ENCODE data around the gene B2M. TPM values are rescaled to one million over a fixed set of nuclear protein-coding genes. Genes with fewer than 3 reads are reported as not detected.
A peak's percentile ranks its signal among the peaks of the same experiment; 100 is the strongest.
"Not testable (repeated sequence)": the region's sequence is repeated elsewhere in the genome, so short reads cannot be mapped to it uniquely, and the experiment has no call there.

The B2M gene
- total RNA-seq, 1 donor from 2014 or later, result 120 TPM

DNA sequence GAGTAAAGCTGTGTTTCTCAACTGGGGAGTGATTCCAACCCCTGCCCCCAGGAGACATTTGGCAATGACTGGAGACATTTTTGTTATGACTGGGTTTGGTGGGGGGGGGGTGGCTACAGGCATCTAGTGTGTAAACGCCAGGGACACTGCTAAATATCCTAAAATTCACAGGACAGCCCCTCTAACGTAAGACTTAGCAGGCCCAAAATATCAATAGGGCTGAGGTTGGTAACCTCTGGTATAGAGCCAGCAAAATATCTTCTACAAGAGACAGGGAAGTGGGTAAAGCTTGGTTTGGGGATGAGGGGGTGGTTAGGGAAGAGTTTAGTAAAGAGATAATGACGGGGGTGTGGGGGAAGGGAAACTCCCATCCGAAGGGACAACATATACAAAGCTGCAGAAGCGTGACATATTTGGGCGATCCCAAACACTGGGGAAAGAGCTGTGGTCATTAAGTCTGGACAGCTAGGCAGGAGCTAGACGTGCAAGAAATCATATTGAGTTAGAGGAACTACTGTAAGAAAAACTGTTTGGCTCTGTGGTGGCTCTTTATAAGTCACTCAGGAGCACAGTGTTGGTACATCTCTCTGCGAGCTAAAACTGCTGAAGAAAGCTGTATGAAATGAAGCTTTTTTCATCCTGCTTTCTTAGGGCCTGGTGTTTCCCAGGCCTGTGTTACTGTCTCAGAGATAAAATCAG, 24.3 kb downstream of the B2M start:
- H3K9me3 Mint-ChIP-seq, result peaks cover 5% of the 10 kb centered on the region
- Histone ChIP-seq H3K27ac (no peak overlapping the region), H2AFZ (replicated peaks) (no peak overlapping the region), H3K4me3 (no peak overlapping the region), H3F3A (ENCODE audit: low read depth) (no peaks in the 10 kb centered on the region), H3K4me2 (no peak overlapping the region), H3K79me2 (ENCODE audit: low read depth) (no peaks in the 10 kb centered on the region), H3K36me3 (no peaks in the 10 kb centered on the region), H3K9me3 (ENCODE audit: low read depth) (no peaks in the 10 kb centered on the region), H3K4me1 (no peaks in the 10 kb centered on the region), H4K20me1 (ENCODE audit: low read depth) (no peaks in the 10 kb centered on the region), H3K27me3 (peaks cover 2% of the 10 kb centered on the region), H3K9ac (no peak overlapping the region)
- H3K27ac Mint-ChIP-seq, result no peak overlapping the region
- H3K4me1 Mint-ChIP-seq, result peaks cover 12% of the 10 kb centered on the region
- peaks cover 14% of the 10 kb centered on the region for H3K36me3 Mint-ChIP-seq
- no peak for DNase-seq (ENCODE audit: low spot score)
- no peak overlapping the region for H3K4me3 Mint-ChIP-seq
- TF ChIP-seq, protein P1, sequence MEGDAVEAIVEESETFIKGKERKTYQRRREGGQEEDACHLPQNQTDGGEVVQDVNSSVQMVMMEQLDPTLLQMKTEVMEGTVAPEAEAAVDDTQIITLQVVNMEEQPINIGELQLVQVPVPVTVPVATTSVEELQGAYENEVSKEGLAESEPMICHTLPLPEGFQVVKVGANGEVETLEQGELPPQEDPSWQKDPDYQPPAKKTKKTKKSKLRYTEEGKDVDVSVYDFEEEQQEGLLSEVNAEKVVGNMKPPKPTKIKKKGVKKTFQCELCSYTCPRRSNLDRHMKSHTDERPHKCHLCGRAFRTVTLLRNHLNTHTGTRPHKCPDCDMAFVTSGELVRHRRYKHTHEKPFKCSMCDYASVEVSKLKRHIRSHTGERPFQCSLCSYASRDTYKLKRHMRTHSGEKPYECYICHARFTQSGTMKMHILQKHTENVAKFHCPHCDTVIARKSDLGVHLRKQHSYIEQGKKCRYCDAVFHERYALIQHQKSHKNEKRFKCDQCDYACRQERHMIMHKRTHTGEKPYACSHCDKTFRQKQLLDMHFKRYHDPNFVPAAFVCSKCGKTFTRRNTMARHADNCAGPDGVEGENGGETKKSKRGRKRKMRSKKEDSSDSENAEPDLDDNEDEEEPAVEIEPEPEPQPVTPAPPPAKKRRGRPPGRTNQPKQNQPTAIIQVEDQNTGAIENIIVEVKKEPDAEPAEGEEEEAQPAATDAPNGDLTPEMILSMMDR (IDR thresholded peaks at IDR 0.05), result no peak
- TF ChIP-seq EZH2phosphoT487 (IDR thresholded peaks at IDR 0.05) (no peak), EZH2 (IDR thresholded peaks at IDR 0.05) (no peak)
- no peaks in the 10 kb centered on the region for H3K27me3 Mint-ChIP-seq (ENCODE audit: insufficient read depth, low read depth)

DNA sequence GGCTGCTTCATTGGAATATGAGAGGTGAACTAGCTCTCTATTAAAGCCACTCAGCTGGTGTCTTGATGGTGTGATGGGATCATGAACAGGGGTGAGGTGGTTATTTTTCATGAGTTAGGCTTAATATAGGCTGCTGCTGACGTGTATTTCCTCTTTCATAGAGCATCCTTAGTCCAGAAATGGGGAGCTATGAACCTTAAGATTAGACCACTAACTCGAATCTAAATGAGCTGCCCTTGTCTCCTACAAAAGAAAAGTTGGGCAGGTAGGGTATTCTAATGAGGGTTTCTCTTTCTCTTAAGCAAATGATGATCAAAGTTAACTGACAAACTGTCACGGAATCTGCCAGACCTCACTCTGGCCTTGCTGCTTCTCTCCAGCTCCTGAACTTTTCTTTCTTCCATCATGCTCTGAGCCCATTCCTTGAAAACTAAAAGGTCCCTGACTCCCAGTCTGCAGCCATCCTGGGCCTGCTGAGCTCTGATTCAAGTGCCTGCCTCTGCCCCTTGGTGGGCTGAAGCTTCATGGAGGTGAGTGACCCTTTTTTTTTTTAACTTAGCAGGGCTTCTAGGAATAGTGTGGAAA, 25.0 kb downstream of the B2M start, which contains the start of gene TRIM69:
TSS of gene TRIM69 (plus strand) at position 348 of the 585 bp plus-strand sequence. CDS start at position 525, 177 bp downstream.
- H3K27ac ChIP-seq, result no peak within 1 kb of the TSS
- Mint-ChIP-seq H3K27me3 (ENCODE audit: insufficient read depth, low read depth) (no peaks in the 10 kb centered on the region), H3K4me3 (no peak within 1 kb of the TSS), H3K27ac (peak within 1 kb of the TSS; percentile 89), H3K9me3 (peaks cover 5% of the 10 kb centered on the region), H3K36me3 (peaks cover 13% of the 10 kb centered on the region), H3K4me1 (peaks cover 12% of the 10 kb centered on the region)
- TF ChIP-seq EZH2 (IDR thresholded peaks at IDR 0.05) (no peak), EZH2phosphoT487 (IDR thresholded peaks at IDR 0.05) (no peak)
- TF ChIP-seq, protein P1 (IDR thresholded peaks at IDR 0.05), result no peak
- no peaks in the 10 kb centered on the region for H3K4me1 ChIP-seq
- H3K36me3 ChIP-seq, result no peaks in the 10 kb centered on the region
- no peak for DNase-seq (ENCODE audit: low spot score)
- H3K79me2 ChIP-seq (ENCODE audit: low read depth), result no peaks in the 10 kb centered on the region
- no peak within 1 kb of the TSS for H3K4me3 ChIP-seq
- no peaks in the 10 kb centered on the region for H3K27me3 ChIP-seq
- H3K9me3 ChIP-seq (ENCODE audit: low read depth), result no peaks in the 10 kb centered on the region
- H2AFZ ChIP-seq (replicated peaks), result no peak within 1 kb of the TSS
- no peaks in the 10 kb centered on the region for H3F3A ChIP-seq (ENCODE audit: low read depth)
- H4K20me1 ChIP-seq (ENCODE audit: low read depth), result no peaks in the 10 kb centered on the region
- H3K4me2 ChIP-seq, result no peak within 1 kb of the TSS
- no peak within 1 kb of the TSS for H3K9ac ChIP-seq

DNA sequence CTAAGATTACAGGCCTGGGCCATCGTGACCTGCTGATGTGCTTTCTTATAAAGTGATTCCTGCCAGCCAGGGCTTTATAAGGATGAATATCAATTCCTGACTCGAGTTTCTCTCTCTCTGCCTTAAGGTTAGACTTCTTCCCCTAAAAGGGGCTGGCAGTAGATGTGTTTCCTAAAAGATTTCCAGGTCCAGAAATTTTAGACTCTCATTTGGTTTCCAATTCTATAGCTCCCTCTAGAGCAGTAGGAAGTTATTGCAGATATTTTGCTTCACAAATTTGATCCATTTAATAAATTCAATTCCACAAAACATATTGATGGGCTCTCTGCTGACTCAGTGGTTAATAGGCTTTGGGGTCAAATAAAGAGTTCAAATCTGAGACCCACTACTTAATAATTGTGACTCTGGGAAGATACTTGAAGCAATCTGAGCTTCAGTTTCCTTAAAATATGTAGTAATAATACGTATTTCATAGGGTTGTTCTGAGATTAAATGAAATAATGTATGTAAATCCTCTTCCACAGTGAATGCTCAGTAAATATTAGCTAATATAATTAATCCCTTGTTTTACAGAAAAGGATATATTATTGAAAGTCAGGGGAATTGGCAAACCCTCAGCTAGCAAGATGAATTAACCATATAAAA, 27.1 kb downstream of the B2M start:
- Histone ChIP-seq H3K4me1 (no peaks in the 10 kb centered on the region), H3K4me3 (no peak overlapping the region), H3K9me3 (ENCODE audit: low read depth) (no peaks in the 10 kb centered on the region), H4K20me1 (ENCODE audit: low read depth) (no peaks in the 10 kb centered on the region), H3K9ac (no peak overlapping the region), H3K79me2 (ENCODE audit: low read depth) (no peaks in the 10 kb centered on the region), H3K27ac (no peak overlapping the region), H3K36me3 (no peaks in the 10 kb centered on the region), H3F3A (ENCODE audit: low read depth) (no peaks in the 10 kb centered on the region), H3K4me2 (no peak overlapping the region), H2AFZ (replicated peaks) (no peak overlapping the region), H3K27me3 (no peaks in the 10 kb centered on the region)
- H3K27ac Mint-ChIP-seq, result no peak overlapping the region
- peaks cover 12% of the 10 kb centered on the region for H3K4me1 Mint-ChIP-seq
- peaks cover 2% of the 10 kb centered on the region for H3K36me3 Mint-ChIP-seq
- H3K27me3 Mint-ChIP-seq (ENCODE audit: insufficient read depth, low read depth), result no peaks in the 10 kb centered on the region
- TF ChIP-seq EZH2 (IDR thresholded peaks at IDR 0.05) (no peak), EZH2phosphoT487 (IDR thresholded peaks at IDR 0.05) (no peak)
- TF ChIP-seq, protein P1 (IDR thresholded peaks at IDR 0.05), result peak; percentile 66
- H3K9me3 Mint-ChIP-seq, result peaks cover 7% of the 10 kb centered on the region
- H3K4me3 Mint-ChIP-seq, result no peak overlapping the region
- peak; percentile 15 for DNase-seq (ENCODE audit: low spot score)

DNA sequence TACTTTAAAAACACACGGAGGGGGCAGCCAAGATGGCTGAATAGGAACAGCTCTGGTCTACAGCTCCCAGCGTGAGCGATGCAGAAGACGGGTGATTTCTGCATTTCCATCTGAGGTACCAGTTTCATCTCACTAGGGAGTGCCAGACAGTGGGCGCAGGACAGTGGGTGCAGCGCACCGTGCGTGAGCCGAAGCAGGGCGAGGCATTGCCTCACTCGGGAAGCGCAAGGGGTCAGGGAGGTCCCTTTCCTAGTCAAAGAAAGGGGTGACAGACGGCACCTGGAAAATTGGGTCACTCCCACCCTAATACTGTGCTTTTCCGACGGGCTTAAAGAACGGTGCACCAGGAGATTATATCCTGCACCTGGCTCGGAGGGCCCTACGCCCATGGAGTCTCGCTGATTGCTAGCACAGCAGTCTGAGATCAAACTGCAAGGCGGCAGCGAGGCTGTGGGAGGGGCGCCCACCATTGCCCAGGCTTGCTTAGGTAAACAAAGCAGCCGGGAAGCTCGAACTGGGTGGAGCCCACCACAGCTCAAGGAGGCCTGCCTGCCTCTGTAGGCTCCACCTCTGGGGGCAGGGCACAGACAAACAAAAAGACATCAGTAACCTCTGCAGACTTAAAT, 28.0 kb downstream of the B2M start:
- H3K36me3 ChIP-seq; H3K4me2 ChIP-seq; H3K27me3 ChIP-seq; H4K20me1 ChIP-seq (ENCODE audit: low read depth); H3K9me3 ChIP-seq (ENCODE audit: low read depth); H3K9ac ChIP-seq; H2AFZ ChIP-seq (replicated peaks); H3K4me1 ChIP-seq; H3K27ac Mint-ChIP-seq; H3K79me2 ChIP-seq (ENCODE audit: low read depth); H3K4me3 ChIP-seq; H3K27ac ChIP-seq; DNase-seq (ENCODE audit: low spot score); H3F3A ChIP-seq (ENCODE audit: low read depth); H3K9me3 Mint-ChIP-seq; H3K4me3 Mint-ChIP-seq; H3K36me3 Mint-ChIP-seq; H3K27me3 Mint-ChIP-seq (ENCODE audit: insufficient read depth, low read depth): not testable (repeated sequence)
- H3K4me1 Mint-ChIP-seq, result peaks cover 10% of the 10 kb centered on the region

DNA sequence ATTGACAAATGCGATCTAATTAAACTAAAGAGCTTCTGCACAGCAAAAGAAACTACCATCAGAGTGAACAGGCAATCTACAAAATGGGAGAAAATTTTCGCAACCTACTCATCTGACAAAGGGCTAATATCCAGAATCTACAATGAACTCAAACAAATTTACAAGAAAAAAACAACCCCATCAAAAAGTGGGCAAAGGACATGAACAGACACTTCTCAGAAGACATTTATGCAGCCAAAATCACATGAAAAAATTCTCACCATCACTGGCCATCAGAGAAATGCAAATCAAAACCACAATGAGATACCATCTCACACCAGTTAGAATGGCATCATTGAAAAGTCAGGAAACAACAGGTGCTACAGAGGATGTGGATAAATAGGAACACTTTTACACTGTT, 32.1 kb downstream of the B2M start:
- not testable (repeated sequence) for H3K27me3 Mint-ChIP-seq (ENCODE audit: insufficient read depth, low read depth); H4K20me1 ChIP-seq (ENCODE audit: low read depth); H3K9me3 ChIP-seq (ENCODE audit: low read depth); H3K4me1 Mint-ChIP-seq; DNase-seq (ENCODE audit: low spot score); H3K9ac ChIP-seq; H3K4me3 ChIP-seq; H3K27me3 ChIP-seq; H3K79me2 ChIP-seq (ENCODE audit: low read depth); H3K27ac ChIP-seq; H2AFZ ChIP-seq (replicated peaks); H3K4me1 ChIP-seq; H3K27ac Mint-ChIP-seq; H3K9me3 Mint-ChIP-seq; H3K4me2 ChIP-seq; H3K36me3 ChIP-seq; H3K36me3 Mint-ChIP-seq; H3K4me3 Mint-ChIP-seq; H3F3A ChIP-seq (ENCODE audit: low read depth)
